Sigmoid colon (tissue), 7 donors: ENCODE results near the gene HOXD11. TPM values are rescaled to one million over a fixed set of nuclear protein-coding genes. Genes with fewer than 3 reads are reported as not detected.

Experiments
- DNase-seq: peaks from one replicate; pipeline ENCODE4 v3.0.0-alpha.2; 2019
- H3K27ac ChIP-seq, 4 donors: fragments of 200-600 bp; sonication (generic); one replicate each; pipeline ENCODE4 v1.5.1; 2016 to 2019; ENCODE audit warnings: mild to moderate bottlenecking in 1 of 4
- H3K27me3 ChIP-seq, 3 donors: fragments of 200-600 bp; sonication (generic); one replicate each; pipeline ENCODE4 v1.5.1; 2019; ENCODE audit warnings: mild to moderate bottlenecking in 1 of 3
- H3K36me3 ChIP-seq, 4 donors: fragments of 200-600 bp; sonication (generic); one replicate each; pipeline ENCODE4 v1.5.1; 2016 to 2019
- H3K4me1 ChIP-seq, 4 donors: fragments of 200-600 bp; sonication (generic); one replicate each; pipeline ENCODE4 v1.5.1; 2017 to 2019
- H3K4me3 ChIP-seq, 4 donors: fragments of 200-600 bp; sonication (generic); one replicate each; pipeline ENCODE4 v1.5.1; 2017 to 2019; ENCODE audit warnings: mild to moderate bottlenecking in 2 of 4, moderate library complexity in 1 of 4
- H3K9me3 ChIP-seq, 4 donors: fragments of 200-600 bp in 3 of 4; sonication (generic) in 3 of 4; one replicate each; pipeline versions ENCODE4 v1.5.1 to v1.6.1; 2013 to 2019
- CTCF ChIP-seq, 4 experiments: fragments of 450-650 bp in 3 of 4; fragments of 200-600 bp in 1 of 4; IDR thresholded peaks; one replicate each; pipeline ENCODE4 v1.5.1; 2016 to 2019; ENCODE audit warnings: antibody characterized with exemption in 4 of 4, mild to moderate bottlenecking in 3 of 4, moderate library complexity in 2 of 4
- EP300 ChIP-seq, 4 donors: sonication (generic); formaldehyde crosslinking; IDR thresholded peaks; one replicate each; pipeline ENCODE4 v1.6.1; 2017; ENCODE audit warnings: antibody characterized with exemption in 4 of 4
- POLR2A ChIP-seq, 2 donors: fragments of 450-650 bp; IDR thresholded peaks; one replicate each; pipeline ENCODE4 v1.6.1; 2016; ENCODE audit warnings: antibody characterized with exemption in 2 of 2, mild to moderate bottlenecking in 2 of 2, moderate library complexity in 2 of 2
- POLR2AphosphoS5 ChIP-seq, 4 donors: sonication (generic); formaldehyde crosslinking; IDR thresholded peaks; one replicate each; pipeline ENCODE4 v1.6.1; 2017; ENCODE audit warnings: antibody characterized with exemption in 4 of 4
- WGBS, 2 donors: extraction: QIAGEN DNeasy Blood & Tissue Kit; methylation state at CpG; one replicate each; pipeline ENCODE4 v1.1.7; 2013; 5-methylcytosine and 5-hydroxymethylcytosine counted together
- intact Hi-C: fragments of 100-400 bp; cut with DNase I; formaldehyde crosslinking; loops from one replicate; pipeline ENCODE4 v1.15.1; 2023
- polyA plus RNA-seq, 3 donors: library from polyadenylated mRNA; stranded (reverse); fragments of 200-250 nt; gene quantifications; one replicate each; pipeline ENCODE4 v1.2.3, GENCODE V29; 2013
- total RNA-seq, 4 donors: library from RNA; depleted of rRNA; stranded (reverse); fragments of >200 nt; gene quantifications; one replicate each; pipeline ENCODE4 v1.1.0, GENCODE V29; 2016
- donor health status: healthy with polysubstance abuse.
- donor health status: Bipolar disorder and iron deficiency.
- donor health status: healthy.

Gene HOXD11
- total and polyA plus RNA-seq, 7 donors, result 0.69 to 39.3 (median 18.3) TPM

- H3K4me1 ChIP-seq, result peaks cover 0 to 8% (median 2%) of the 10 kb centered on the region in 4 donors
- no peaks in the 10 kb centered on the region for H3K9me3 ChIP-seq
- DNase-seq, result no peak
- H3K4me3 ChIP-seq, result no peak overlapping the region
- peaks cover 0 to 9% (median 0%) of the 10 kb centered on the region in 4 donors for H3K36me3 ChIP-seq
- intact Hi-C loops, result loop anchor here (10.0 kb wide), 1 partner anchor 666 kb away; no protein-coding TSS in a partner anchor
- TF ChIP-seq POLR2A (IDR thresholded peaks at IDR 0.05), result no peak
- TF ChIP-seq CTCF (IDR thresholded peaks at IDR 0.05), result no peak
- no peak for TF ChIP-seq POLR2AphosphoS5 (IDR thresholded peaks at IDR 0.05)
- TF ChIP-seq EP300 (IDR thresholded peaks at IDR 0.05), result no peak
- no peak overlapping the region for H3K27ac ChIP-seq
- peaks cover 12 to 92% (median 74%) of the 10 kb centered on the region in 3 donors for H3K27me3 ChIP-seq
- WGBS, 2 donors, result 69 to 84% methylated on average over 11 of the region's 11 CpGs
These were observed 41.8 kb downstream of the HOXD11 start for GRCh38 chr2:176148751-176149421.

GRCh38 chr2:176149481-176149938 lies 42.4 kb downstream of the HOXD11 start:
- no peak overlapping the region for H3K27ac ChIP-seq
- no peaks in the 10 kb centered on the region for H3K9me3 ChIP-seq
- peaks cover 12 to 99% (median 75%) of the 10 kb centered on the region in 3 donors for H3K27me3 ChIP-seq
- intact Hi-C loops, result loop anchor here (10.0 kb wide), 1 partner anchor 665 kb away; no protein-coding TSS in a partner anchor
- H3K36me3 ChIP-seq, result peaks cover 0 to 9% (median 0%) of the 10 kb centered on the region in 4 donors
- DNase-seq, result no peak
- H3K4me1 ChIP-seq, result peaks cover 0 to 8% (median 2%) of the 10 kb centered on the region in 4 donors
- no peak overlapping the region for H3K4me3 ChIP-seq
- TF ChIP-seq POLR2A (IDR thresholded peaks at IDR 0.05) (no peak), CTCF (IDR thresholded peaks at IDR 0.05) (no peak), POLR2AphosphoS5 (IDR thresholded peaks at IDR 0.05) (no peak), EP300 (IDR thresholded peaks at IDR 0.05) (no peak)
- 66 to 88% methylated on average over 22 of the region's 22 CpGs for WGBS, 2 donors

- no peak overlapping the region for H3K27ac ChIP-seq
- H3K27me3 ChIP-seq, result peaks cover 12 to 99% (median 80%) of the 10 kb centered on the region in 3 donors
- no peaks in the 10 kb centered on the region for H3K9me3 ChIP-seq
- TF ChIP-seq POLR2AphosphoS5 (IDR thresholded peaks at IDR 0.05), result no peak
- no peak for TF ChIP-seq EP300 (IDR thresholded peaks at IDR 0.05)
- no peak for TF ChIP-seq CTCF (IDR thresholded peaks at IDR 0.05)
- TF ChIP-seq POLR2A (IDR thresholded peaks at IDR 0.05), result no peak
- H3K4me3 ChIP-seq, result no peak overlapping the region
- WGBS, 2 donors, result 61 to 83% methylated on average over 24 of the region's 24 CpGs
- peaks cover 0 to 8% (median 2%) of the 10 kb centered on the region in 4 donors for H3K4me1 ChIP-seq
- no peak for DNase-seq
- peaks cover 0 to 9% (median 0%) of the 10 kb centered on the region in 4 donors for H3K36me3 ChIP-seq
- intact Hi-C loops, result loop anchor here (10.0 kb wide), 1 partner anchor 665 kb away; no protein-coding TSS in a partner anchor
These were observed 43.0 kb downstream of the HOXD11 start for GRCh38 chr2:176149939-176150583.

GRCh38 chr2:176150584-176151441 lies 43.7 kb downstream of the HOXD11 start:
- intact Hi-C loops, result no loop called here
- no peak overlapping the region for H3K27ac ChIP-seq
- 68 to 87% methylated on average over 14 of the region's 14 CpGs for WGBS, 2 donors
- peaks cover 0 to 7% (median 2%) of the 10 kb centered on the region in 4 donors for H3K4me1 ChIP-seq
- peaks cover 12 to 99% (median 86%) of the 10 kb centered on the region in 3 donors for H3K27me3 ChIP-seq
- H3K36me3 ChIP-seq, result peaks cover 0 to 9% (median 0%) of the 10 kb centered on the region in 4 donors
- H3K9me3 ChIP-seq, result no peaks in the 10 kb centered on the region
- TF ChIP-seq POLR2AphosphoS5 (IDR thresholded peaks at IDR 0.05) (no peak), POLR2A (IDR thresholded peaks at IDR 0.05) (no peak), EP300 (IDR thresholded peaks at IDR 0.05) (no peak), CTCF (IDR thresholded peaks at IDR 0.05) (no peak)
- H3K4me3 ChIP-seq, result no peak overlapping the region
- no peak for DNase-seq
